Left cardiac atrium (tissue), 4 donors: ENCODE measurements around the gene ARF6. TPM values are rescaled to one million over a fixed set of nuclear protein-coding genes. Genes with fewer than 3 reads are reported as not detected.
"Not testable (repeated sequence)": the region's sequence is repeated elsewhere in the genome, so short reads cannot be mapped to it uniquely, and the experiment has no call there.

ENCODE experiments used
- ATAC-seq, 2 donors: fragments of 200-7000 bp; cut with Tn5 transposase; one replicate each; pipeline ENCODE4 v1.9.1; 2020; ENCODE audit warnings: mild to moderate bottlenecking in 2 of 2, moderate library complexity in 2 of 2
- DNase-seq: peaks from one replicate; pipeline ENCODE4 v3.0.0-alpha.2; 2020
- intact Hi-C, 2 donors: fragments of 100-400 bp; cut with DNase I; formaldehyde crosslinking; loops; one replicate each; pipeline versions ENCODE4 v1.14.1 to v1.15.1; 2022 to 2023
- total RNA-seq, 2 donors: library from RNA; stranded (reverse); fragmentation: NEBNext Ultra II Directional; extraction: Animal tissue kit (Norgen Biotek cat#: 25700); gene quantifications; one replicate each; pipeline ENCODE4 v1.2.1, GENCODE V29; 2021
- donor health status: DM: no; HTN: yes; CAD: no.
- donor health status: DM: no; HTN: yes; CAD: no; lungs with severe emphysema.
- donor health status: DM: yes; HTN: yes; CAD: no.
- donor health status: Dilated cardiomyopathy.

The ARF6 gene
- total RNA-seq, 2 donors from 2014 or later, result 28.6 to 38.0 TPM

DNA sequence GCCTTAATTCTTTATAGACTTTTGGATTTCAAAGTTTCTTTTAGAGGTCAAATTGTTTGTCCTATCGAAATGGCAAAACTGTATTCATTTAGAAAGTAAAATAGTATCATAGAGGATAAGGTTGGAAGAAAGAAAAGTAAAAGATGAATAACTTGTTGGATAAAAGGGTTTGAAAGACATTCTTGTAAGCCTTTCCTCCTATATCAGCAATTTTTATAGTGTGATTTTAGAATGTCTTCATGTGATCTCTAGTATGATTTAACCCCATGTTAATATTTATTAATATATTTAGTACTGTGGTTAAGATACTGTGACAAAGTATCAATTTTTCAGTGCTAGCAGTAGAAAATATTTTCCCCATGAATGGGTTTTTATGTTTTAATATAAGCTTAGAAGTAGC is 4.5 kb downstream of the ARF6 start:
- intact Hi-C loops, result no loop called here
- DNase-seq (no peak), ATAC-seq (no peak)

DNA sequence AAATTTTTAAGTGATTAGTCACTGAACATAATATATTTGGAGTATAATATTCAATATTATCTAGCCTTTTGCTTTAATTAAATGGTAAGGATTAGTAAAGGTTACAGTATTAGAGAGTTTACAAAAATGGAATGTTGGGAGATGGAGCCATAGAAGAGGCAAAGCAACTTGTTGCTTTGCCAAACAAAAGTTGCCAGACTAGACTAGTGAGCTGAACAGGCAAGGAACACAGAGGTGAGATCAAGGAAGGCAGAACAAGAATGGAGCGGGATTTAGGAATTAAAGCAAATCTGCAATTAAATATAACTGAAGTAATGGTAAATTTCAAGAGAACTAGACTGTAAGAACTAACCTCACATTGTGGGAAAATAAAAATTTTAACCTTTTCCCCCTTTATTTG is 5.1 kb downstream of the ARF6 start:
- ATAC-seq, result no peak
- DNase-seq, result no peak
- intact Hi-C loops, result no loop called here

DNA sequence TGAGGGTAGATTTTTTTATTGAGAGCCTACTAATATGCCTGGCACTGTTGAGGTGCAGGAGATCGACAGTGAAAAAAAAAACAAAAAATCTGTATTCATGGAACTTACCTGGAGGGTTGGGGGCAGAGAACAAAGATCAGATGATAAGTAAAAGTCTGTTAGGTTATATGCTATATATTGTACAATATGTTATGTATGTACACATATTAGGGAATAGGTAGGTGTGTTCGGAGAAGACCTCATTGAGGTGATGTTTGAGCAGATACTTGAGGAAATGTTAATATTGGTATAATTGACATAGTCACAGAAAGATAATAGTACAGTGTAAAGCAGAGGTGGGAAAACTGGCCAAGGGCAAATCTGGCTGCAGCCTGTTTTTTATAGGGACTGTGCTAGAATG is 5.6 kb downstream of the ARF6 start:
- intact Hi-C loops, result no loop called here
- no peak for ATAC-seq

GRCh38 chr14:49900973-49901372 is 8.1 kb downstream of the ARF6 start:
- no peak for ATAC-seq
- intact Hi-C loops, result no loop called here
- no peak for DNase-seq

More for the DNA sequence above, 5.6 kb downstream of the ARF6 start:
- no peak for DNase-seq

DNA sequence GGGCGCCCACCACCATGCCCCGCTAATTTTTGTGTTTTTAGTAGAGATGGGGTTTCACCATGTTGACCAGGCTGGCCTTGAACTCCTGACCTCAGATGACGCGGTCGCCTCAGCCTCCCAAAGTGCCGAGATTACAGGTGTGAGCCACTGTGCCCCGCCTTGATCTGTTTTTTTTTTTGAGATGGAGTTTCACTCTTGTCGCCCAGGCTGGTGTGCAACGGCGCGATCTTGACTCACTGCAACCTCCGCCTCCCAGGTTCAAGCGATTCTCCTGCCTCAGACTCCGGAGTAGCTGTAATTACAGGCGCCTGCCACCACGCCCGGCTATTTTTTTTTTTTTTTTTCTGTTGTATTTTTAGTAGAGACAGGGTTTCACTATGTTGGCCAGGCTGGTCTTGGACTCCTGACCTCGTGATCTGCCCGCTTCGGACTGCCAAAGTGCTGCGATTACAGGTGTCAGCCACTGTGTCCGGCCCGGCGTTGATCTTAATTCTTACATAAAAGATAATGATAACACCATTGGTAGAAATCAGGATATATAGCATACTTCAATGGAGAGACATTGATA is 9.9 kb downstream of the ARF6 start:
- DNase-seq, intact Hi-C loops, ATAC-seq: not testable (repeated sequence)

DNA sequence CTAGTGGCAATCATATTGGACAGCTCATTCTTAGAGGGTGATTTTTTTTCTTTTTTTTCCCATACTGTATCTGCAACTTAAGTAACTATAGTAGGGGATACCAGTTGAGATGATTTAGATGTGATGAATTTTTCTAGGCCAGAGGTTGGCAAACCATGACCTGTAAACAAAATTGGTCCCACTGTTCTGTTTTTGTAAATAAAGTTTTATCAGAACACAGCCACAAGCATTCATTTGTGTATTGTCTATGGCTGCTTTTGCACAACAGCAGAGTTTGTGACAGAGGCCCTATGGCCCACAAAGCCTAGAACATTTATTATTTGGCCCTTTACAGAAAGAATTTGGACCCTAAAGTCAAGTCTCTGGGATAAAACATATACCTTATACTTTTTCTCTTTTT is 11.4 kb downstream of the ARF6 start:
- DNase-seq (no peak), ATAC-seq (no peak)
- intact Hi-C loops, result no loop called here

GRCh38 chr14:49905989-49906388 is 13.1 kb downstream of the ARF6 start:
- DNase-seq (no peak), ATAC-seq (no peak)
- intact Hi-C loops, result no loop called here

DNA sequence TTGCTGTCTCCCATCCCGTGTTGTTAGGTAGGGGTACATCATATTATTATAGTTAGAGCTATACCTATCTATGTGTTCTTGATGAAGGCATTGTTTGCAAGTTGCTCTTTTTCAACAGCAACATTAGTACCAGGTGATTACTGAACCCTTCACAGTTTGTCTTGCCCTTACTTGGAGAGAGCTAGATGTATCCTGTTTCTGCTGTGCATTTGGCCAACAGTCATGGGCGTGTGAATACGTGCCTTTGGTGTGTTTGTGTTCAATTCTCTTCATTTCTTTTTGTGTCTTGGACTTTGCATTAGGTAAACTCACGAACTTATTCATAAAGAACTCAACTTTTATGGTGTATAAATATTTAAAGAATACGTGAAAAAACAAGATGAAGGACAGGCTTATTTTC is 14.3 kb downstream of the ARF6 start:
- intact Hi-C loops, result no loop called here
- DNase-seq, result no peak
- ATAC-seq, result no peak

DNA sequence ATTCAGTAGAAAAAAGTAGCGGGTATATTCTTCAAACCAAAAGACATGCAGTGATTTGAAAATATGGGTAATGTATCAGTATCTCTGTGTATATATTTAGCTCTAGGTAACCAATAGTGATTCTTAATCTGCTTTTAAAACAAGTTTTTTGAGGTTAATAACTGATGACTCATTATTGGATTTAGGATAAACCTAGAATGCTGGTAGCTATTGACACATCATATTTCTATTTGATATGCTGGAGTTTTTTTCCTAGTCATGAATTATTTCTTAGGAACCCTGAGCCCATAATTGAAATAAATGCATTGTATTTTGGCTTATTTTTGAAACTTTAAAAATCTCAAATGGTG is 15.5 kb downstream of the ARF6 start:
- ATAC-seq (no peak), DNase-seq (no peak)
- intact Hi-C loops, result no loop called here

GRCh38 chr14:49909016-49909415 is 16.1 kb downstream of the ARF6 start:
- intact Hi-C loops, result no loop called here
- ATAC-seq (no peak), DNase-seq (no peak)

GRCh38 chr14:49915085-49915484 is 22.2 kb downstream of the ARF6 start:
- ATAC-seq (no peak), DNase-seq (no peak)
- intact Hi-C loops, result loop anchor here in 1 of 2 donors (10.0 kb wide), 1 partner anchor 130 kb away; no protein-coding TSS in a partner anchor

GRCh38 chr14:49918706-49919105 is 25.8 kb downstream of the ARF6 start:
- intact Hi-C loops, result loop anchor here in 1 of 2 donors (10.0 kb wide), 1 partner anchor 126 kb away; no protein-coding TSS in a partner anchor
- no peak for ATAC-seq

GRCh38 chr14:49919825-49920659 is 27.2 kb downstream of the ARF6 start:
- ATAC-seq (no peak), DNase-seq (no peak)
- intact Hi-C loops, result loop anchor here in 1 of 2 donors (10.0 kb wide), 1 partner anchor 125 kb away; no protein-coding TSS in a partner anchor

More at GRCh38 chr14:49918706-49919105, 25.8 kb downstream of the ARF6 start:
- DNase-seq, result no peak

DNA sequence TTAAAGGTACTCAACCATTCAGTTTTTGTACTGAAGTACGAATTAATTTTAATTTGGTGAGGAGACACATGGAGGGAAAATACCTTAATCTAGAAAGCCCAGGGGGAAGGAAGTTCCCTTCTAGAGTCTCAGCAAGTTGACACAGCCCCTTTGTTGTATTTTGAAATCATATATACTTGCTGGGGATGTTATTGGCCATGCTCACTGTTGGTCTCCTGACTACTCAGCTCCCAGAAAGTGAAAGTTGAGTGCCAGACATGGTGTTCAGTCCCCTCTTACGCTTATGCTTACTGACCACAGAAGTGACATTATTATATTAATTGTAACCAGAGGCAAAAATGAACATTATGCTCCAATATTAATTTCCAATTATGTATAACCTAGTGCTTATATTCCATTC is 28.1 kb downstream of the ARF6 start:
- no peak for DNase-seq
- intact Hi-C loops, result no loop called here
- ATAC-seq, result no peak

DNA sequence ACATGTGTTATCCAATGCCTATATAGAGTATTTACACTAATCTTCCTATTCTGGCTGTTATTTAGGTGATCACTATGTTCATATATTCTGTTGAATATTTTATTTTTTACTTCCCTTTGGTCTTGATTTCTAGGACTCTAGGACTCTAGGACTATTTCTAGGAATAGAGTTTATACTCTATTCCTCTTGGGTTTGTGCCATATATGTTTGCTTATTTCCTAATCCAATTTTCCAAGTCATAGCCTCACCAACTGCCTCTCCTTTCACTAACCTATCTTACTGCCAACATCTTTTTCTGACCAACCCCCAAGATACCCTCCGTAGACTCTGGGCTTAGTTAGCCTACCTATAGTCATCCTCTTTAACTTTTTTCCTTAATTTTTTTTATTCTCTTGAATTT is 28.5 kb downstream of the ARF6 start:
- no peak for DNase-seq
- ATAC-seq, result no peak
- intact Hi-C loops, result no loop called here

DNA sequence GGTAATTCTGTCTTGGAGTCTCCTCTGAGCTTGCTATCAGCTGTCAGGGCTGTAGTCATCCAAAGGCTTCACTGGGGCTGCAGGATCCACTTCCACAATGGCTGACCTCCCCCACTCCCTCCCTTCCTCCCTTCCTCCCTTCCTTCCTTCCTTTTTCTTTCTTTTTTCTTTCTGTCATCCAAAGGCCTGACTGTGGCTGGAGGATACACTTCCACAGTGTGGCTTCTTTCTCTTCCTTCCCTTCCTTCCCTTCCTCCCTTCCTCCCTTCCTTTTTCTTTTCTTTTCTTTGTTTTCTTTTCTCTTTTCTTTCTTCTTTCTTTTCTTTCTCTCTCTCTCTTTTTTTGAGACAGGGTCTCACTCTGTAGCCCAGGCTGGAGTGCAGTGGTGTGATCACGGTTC is 30.6 kb downstream of the ARF6 start:
- ATAC-seq (no peak), DNase-seq (no peak)
- intact Hi-C loops, result no loop called here

DNA sequence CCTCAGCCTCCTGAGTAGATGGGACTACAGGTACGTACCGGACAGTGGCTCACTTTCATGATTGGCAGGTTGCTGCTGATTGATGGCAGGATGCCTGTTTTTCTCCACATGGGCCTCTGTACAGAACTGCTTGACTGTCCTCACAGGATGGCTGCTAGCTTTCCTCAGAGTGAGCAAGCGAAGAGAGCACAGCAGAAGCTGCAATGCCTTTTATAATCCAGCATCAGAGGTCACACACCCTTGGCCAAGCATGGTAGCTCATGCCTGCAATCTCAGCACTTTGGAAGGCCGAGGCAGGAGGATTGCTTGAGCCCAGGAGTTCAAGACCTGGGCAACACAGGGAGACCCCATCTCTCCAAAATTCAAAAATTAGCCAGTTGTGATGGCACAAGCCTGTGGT is 31.0 kb downstream of the ARF6 start:
- ATAC-seq, result no peak
- intact Hi-C loops, result no loop called here
- DNase-seq, result no peak

- ATAC-seq (no peak), DNase-seq (no peak)
- intact Hi-C loops, result no loop called here
Measured at GRCh38 chr14:49924852-49925251, 32.0 kb downstream of the ARF6 start.

GRCh38 chr14:49926803-49927202 is 33.9 kb downstream of the ARF6 start:
- intact Hi-C loops, result no loop called here
- DNase-seq, result no peak
- no peak for ATAC-seq

- ATAC-seq (no peak), DNase-seq (no peak)
- intact Hi-C loops, result no loop called here
Measured at GRCh38 chr14:49928015-49928414, 35.1 kb downstream of the ARF6 start.

DNA sequence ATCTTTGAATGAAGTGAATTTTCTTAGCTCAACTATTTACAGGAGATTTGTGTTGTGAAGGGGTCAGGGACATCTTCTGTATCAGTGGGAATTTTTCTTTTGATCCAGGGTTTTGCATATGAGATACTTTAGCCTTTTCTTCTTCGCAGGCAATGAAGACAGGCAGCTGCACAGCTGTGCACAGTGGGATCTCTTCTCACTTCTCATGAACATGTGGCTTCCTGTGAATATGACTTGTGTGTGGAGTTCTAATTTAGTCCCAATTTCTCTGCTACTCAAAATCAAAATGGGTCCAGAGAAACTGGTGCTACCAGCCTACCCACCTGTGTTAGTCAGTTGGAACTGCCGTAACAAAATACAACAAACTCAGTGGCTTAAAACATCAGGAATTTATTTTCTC is 37.8 kb downstream of the ARF6 start:
- intact Hi-C loops, result no loop called here
- no peak for ATAC-seq
- DNase-seq, result no peak
